Upper lobe of left lung (tissue), 6 donors: ENCODE results near the gene SLC16A4. TPM values are rescaled to one million over a fixed set of nuclear protein-coding genes. Genes with fewer than 3 reads are reported as not detected.

Experiments
- ATAC-seq, 2 donors: fragments of 200-7000 bp; cut with Tn5 transposase; one replicate each; pipeline ENCODE4 v1.9.1; 2022; ENCODE audit warnings: mild to moderate bottlenecking in 2 of 2, moderate library complexity in 2 of 2; ENCODE audit not compliant: low FRiP score in 2 of 2
- DNase-seq, 2 donors: peaks; one replicate each; pipeline ENCODE4 v3.0.0-alpha.2; 2019 to 2020
- H3K27ac ChIP-seq, 4 donors: fragments of 200-600 bp; sonication (generic); one replicate each; pipeline ENCODE4 v1.5.1; 2016 to 2019
- H3K27me3 ChIP-seq, 4 donors: fragments of 200-600 bp; sonication (generic); one replicate each; pipeline ENCODE4 v1.5.1; 2017 to 2019
- H3K36me3 ChIP-seq, 4 donors: fragments of 200-600 bp; sonication (generic); one replicate each; pipeline ENCODE4 v1.5.1; 2016 to 2019
- H3K4me1 ChIP-seq, 4 donors: fragments of 200-600 bp; sonication (generic); one replicate each; pipeline ENCODE4 v1.5.1; 2018 to 2019
- H3K4me3 ChIP-seq, 4 donors: fragments of 200-600 bp; sonication (generic); one replicate each; pipeline ENCODE4 v1.5.1; 2017 to 2019; ENCODE audit warnings: mild to moderate bottlenecking in 2 of 4, moderate library complexity in 1 of 4
- H3K9me3 ChIP-seq, 4 donors: fragments of 200-600 bp; sonication (generic); one replicate each; pipeline ENCODE4 v1.5.1; 2018 to 2019
- CTCF ChIP-seq, 6 experiments: fragments of 450-650 bp in 4 of 6; fragments of 200-600 bp in 2 of 6; sonication (generic) in 2 of 6; IDR thresholded peaks; one replicate each; pipeline ENCODE4 v1.5.1; 2016 to 2019; ENCODE audit warnings: antibody characterized with exemption in 6 of 6
- EP300 ChIP-seq, 4 donors: sonication (generic); formaldehyde crosslinking; IDR thresholded peaks; one replicate each; pipeline ENCODE4 v1.5.1; 2017; ENCODE audit warnings: antibody characterized with exemption in 4 of 4, control low read depth in 2 of 4
- POLR2A ChIP-seq, 4 donors: fragments of 450-650 bp; IDR thresholded peaks; one replicate each; pipeline ENCODE4 v1.5.1; 2016 to 2017; ENCODE audit warnings: antibody characterized with exemption in 4 of 4, mild to moderate bottlenecking in 2 of 4
- POLR2AphosphoS5 ChIP-seq, 2 donors: sonication (generic); formaldehyde crosslinking; IDR thresholded peaks; one replicate each; pipeline ENCODE4 v1.5.1; 2017; ENCODE audit warnings: antibody characterized with exemption in 2 of 2
- WGBS, 2 donors: methylation state at CpG; one replicate each; pipeline ENCODE4 v1.1.5; 2017 to 2018; 5-methylcytosine and 5-hydroxymethylcytosine counted together
- total RNA-seq, 6 donors: library from RNA; depleted of rRNA in 4 of 6; stranded (reverse); fragments of >200 nt in 4 of 6; gene quantifications; one replicate each; pipeline versions ENCODE4 v1.1.0 to v1.2.1, GENCODE V29; 2016 to 2021
- donor health status: DM: no; HTN: no; CAD: no; lungs with moderate emphysema.
- donor health status: DM: no; HTN: yes; CAD: no; lungs with severe emphysema.

SLC16A4 gene
- total RNA-seq, 6 donors from 2014 or later, result 7.8 to 23.0 (median 15.4) TPM

- H3K4me1 ChIP-seq, result peaks cover 9 to 32% (median 13%) of the 10 kb centered on the region in 4 donors
- DNase-seq (no peak), ATAC-seq (no peak)
- WGBS, 2 donors, result 69 to 80% methylated on average over 1 of the region's 1 CpG
- no peak overlapping the region for H3K4me3 ChIP-seq
- no peaks in the 10 kb centered on the region for H3K27me3 ChIP-seq
- H3K27ac ChIP-seq, result no peak overlapping the region
- H3K36me3 ChIP-seq, result peaks cover 0 to 24% (median 0%) of the 10 kb centered on the region in 4 donors
- TF ChIP-seq POLR2A (IDR thresholded peaks at IDR 0.05), result no peak
- TF ChIP-seq CTCF (IDR thresholded peaks at IDR 0.05), result no peak
- TF ChIP-seq EP300 (IDR thresholded peaks at IDR 0.05), result no peak
- no peak for TF ChIP-seq POLR2AphosphoS5 (IDR thresholded peaks at IDR 0.05)
- H3K9me3 ChIP-seq, result no peaks in the 10 kb centered on the region
Observed at GRCh38 chr1:110355321-110355720, 35.5 kb downstream of the SLC16A4 start.

GRCh38 chr1:110350360-110350759, 40.5 kb downstream of the SLC16A4 start:
- DNase-seq (no peak), ATAC-seq (no peak)
- Histone ChIP-seq H3K4me1 (peaks cover 30 to 61% (median 41%) of the 10 kb centered on the region in 4 donors), H3K36me3 (peaks cover 0 to 21% (median 6%) of the 10 kb centered on the region in 4 donors), H3K27ac (no peak overlapping the region), H3K4me3 (no peak overlapping the region), H3K27me3 (no peaks in the 10 kb centered on the region), H3K9me3 (no peaks in the 10 kb centered on the region)
- 77 to 89% methylated on average over 2 of the region's 2 CpGs for WGBS, 2 donors
- no peak for TF ChIP-seq POLR2A (IDR thresholded peaks at IDR 0.05)
- TF ChIP-seq EP300 (IDR thresholded peaks at IDR 0.05), result no peak
- no peak for TF ChIP-seq CTCF (IDR thresholded peaks at IDR 0.05)
- no peak for TF ChIP-seq POLR2AphosphoS5 (IDR thresholded peaks at IDR 0.05)

GRCh38 chr1:110348771-110349170, 42.1 kb downstream of the SLC16A4 start:
- Histone ChIP-seq H3K9me3 (no peaks in the 10 kb centered on the region), H3K27me3 (no peaks in the 10 kb centered on the region), H3K4me1 (peaks cover 40 to 76% (median 55%) of the 10 kb centered on the region in 4 donors), H3K36me3 (peaks cover 0 to 30% (median 6%) of the 10 kb centered on the region in 4 donors), H3K27ac (no peak overlapping the region), H3K4me3 (no peak overlapping the region)
- ATAC-seq (no peak), DNase-seq (no peak)
- TF ChIP-seq CTCF (IDR thresholded peaks at IDR 0.05) (no peak), POLR2AphosphoS5 (IDR thresholded peaks at IDR 0.05) (no peak), EP300 (IDR thresholded peaks at IDR 0.05) (no peak), POLR2A (IDR thresholded peaks at IDR 0.05) (no peak)

- Histone ChIP-seq H3K4me3 (no peak overlapping the region), H3K4me1 (peaks cover 46 to 84% (median 62%) of the 10 kb centered on the region in 4 donors), H3K36me3 (peaks cover 0 to 34% (median 6%) of the 10 kb centered on the region in 4 donors), H3K9me3 (no peaks in the 10 kb centered on the region), H3K27me3 (no peaks in the 10 kb centered on the region), H3K27ac (no peak overlapping the region)
- WGBS, 2 donors, result 43 to 52% methylated on average over 2 of the region's 2 CpGs
- TF ChIP-seq CTCF (IDR thresholded peaks at IDR 0.05) (no peak), EP300 (IDR thresholded peaks at IDR 0.05) (no peak), POLR2AphosphoS5 (IDR thresholded peaks at IDR 0.05) (no peak), POLR2A (IDR thresholded peaks at IDR 0.05) (no peak)
- ATAC-seq (no peak), DNase-seq (no peak)
Observed at GRCh38 chr1:110348050-110348449, 42.8 kb downstream of the SLC16A4 start.

GRCh38 chr1:110347182-110347893, 43.5 kb downstream of the SLC16A4 start:
- peaks cover 0 to 38% (median 6%) of the 10 kb centered on the region in 4 donors for H3K36me3 ChIP-seq
- TF ChIP-seq EP300 (IDR thresholded peaks at IDR 0.05) (no peak), POLR2AphosphoS5 (IDR thresholded peaks at IDR 0.05) (no peak), POLR2A (IDR thresholded peaks at IDR 0.05) (no peak), CTCF (IDR thresholded peaks at IDR 0.05) (no peak)
- no peak overlapping the region for H3K27ac ChIP-seq
- peaks cover 53 to 91% (median 69%) of the 10 kb centered on the region in 4 donors for H3K4me1 ChIP-seq
- no peaks in the 10 kb centered on the region for H3K27me3 ChIP-seq
- DNase-seq, result no peak
- H3K9me3 ChIP-seq, result no peaks in the 10 kb centered on the region
- no peak for ATAC-seq
- WGBS, 2 donors, result 83 to 87% methylated on average over 14 of the region's 14 CpGs
- no peak overlapping the region for H3K4me3 ChIP-seq
